Epithelial cell of esophagus (primary cell): ENCODE data around the gene UROS.

Source experiments
- DNase-seq: peaks from one replicate; pipeline ENCODE4 v3.0.0; 2010; ENCODE audit warnings: low read depth
- H3K4me3 ChIP-seq: 2 replicates; pipeline ENCODE4 v1.5.1; 2011; ENCODE audit warnings: mild to moderate bottlenecking, low read length, control low read depth
- CTCF ChIP-seq: IDR thresholded peaks from 2 replicates; pipeline ENCODE4 v1.5.1; 2011; ENCODE audit warnings: low read depth, mild to moderate bottlenecking, low read length, control low read depth, inconsistent platforms; ENCODE audit not compliant: insufficient read depth; ENCODE audit errors: missing control alignments

The UROS gene

GRCh38 chr10:125795637-125796190, 27.3 kb downstream of the UROS start:
- no peak for TF ChIP-seq CTCF
- no peak overlapping the region for H3K4me3 ChIP-seq
- DNase-seq, result no peak

GRCh38 chr10:125795128-125795527, 27.9 kb downstream of the UROS start:
- no peak for TF ChIP-seq CTCF
- no peak for DNase-seq
- no peak overlapping the region for H3K4me3 ChIP-seq

- no peak for DNase-seq
- no peak overlapping the region for H3K4me3 ChIP-seq
- TF ChIP-seq CTCF, result no peak
Measured at GRCh38 chr10:125792342-125793300, 30.4 kb downstream of the UROS start.

GRCh38 chr10:125788156-125789034, 34.7 kb downstream of the UROS start:
- DNase-seq, result no peak
- no peak for TF ChIP-seq CTCF

GRCh38 chr10:125785791-125786190, 37.3 kb downstream of the UROS start:
- H3K4me3 ChIP-seq, result no peak overlapping the region
- no peak for TF ChIP-seq CTCF
- no peak for DNase-seq

More at GRCh38 chr10:125788156-125789034, 34.7 kb downstream of the UROS start:
- H3K4me3 ChIP-seq, result no peak overlapping the region

- no peak for TF ChIP-seq CTCF
- DNase-seq, result no peak
- no peak overlapping the region for H3K4me3 ChIP-seq
Measured at GRCh38 chr10:125783957-125784356, 39.1 kb downstream of the UROS start.
